GM21717 (cell line): ENCODE data around the gene CACNG4.

Experiments used
- ATAC-seq: cut with Tn5 transposase; IDR thresholded peaks from one replicate; pipeline ENCODE4 v1.9.1; 2021; ENCODE audit warnings: mild to moderate bottlenecking, moderate library complexity; ENCODE audit not compliant: unreplicated experiment

CACNG4 gene

GRCh38 chr17:66983414-66984021 lies 19.0 kb downstream of the CACNG4 start:
- ATAC-seq, result no peak

- no peak for ATAC-seq
Measured at GRCh38 chr17:66984730-66985129, 20.2 kb downstream of the CACNG4 start.

GRCh38 chr17:66985338-66986237 lies 21.1 kb downstream of the CACNG4 start:
- ATAC-seq, result peak; percentile 56

GRCh38 chr17:66986659-66987058 lies 22.2 kb downstream of the CACNG4 start:
- ATAC-seq, result no peak

GRCh38 chr17:66987059-66987616 lies 22.6 kb downstream of the CACNG4 start:
- ATAC-seq, result no peak

- no peak for ATAC-seq
Measured at GRCh38 chr17:66988069-66988798, 23.7 kb downstream of the CACNG4 start.

- ATAC-seq, result no peak
Measured at GRCh38 chr17:66989076-66989475, 24.6 kb downstream of the CACNG4 start.

- ATAC-seq, result no peak
Measured at GRCh38 chr17:66989579-66989978, 25.1 kb downstream of the CACNG4 start.

- no peak for ATAC-seq
Measured at GRCh38 chr17:66990047-66990446, 25.5 kb downstream of the CACNG4 start.

GRCh38 chr17:66992911-66993442 lies 28.5 kb downstream of the CACNG4 start:
- ATAC-seq, result no peak

GRCh38 chr17:66994361-66994760 lies 29.9 kb downstream of the CACNG4 start:
- no peak for ATAC-seq

GRCh38 chr17:66994930-66995535 lies 30.5 kb downstream of the CACNG4 start:
- no peak for ATAC-seq

- no peak for ATAC-seq
Measured at GRCh38 chr17:66995944-66996343, 31.4 kb downstream of the CACNG4 start.

- ATAC-seq, result no peak
Measured at GRCh38 chr17:66996926-66997325, 32.4 kb downstream of the CACNG4 start.

GRCh38 chr17:67003231-67003630 lies 38.7 kb downstream of the CACNG4 start:
- ATAC-seq, result no peak

GRCh38 chr17:67004181-67004580 lies 39.7 kb downstream of the CACNG4 start:
- no peak for ATAC-seq

- ATAC-seq, result no peak
Measured at GRCh38 chr17:67007266-67007665, 42.8 kb downstream of the CACNG4 start.

GRCh38 chr17:67008101-67008500 lies 43.6 kb downstream of the CACNG4 start:
- ATAC-seq, result no peak

- ATAC-seq, result no peak
Measured at GRCh38 chr17:67011527-67012175, 47.1 kb downstream of the CACNG4 start.

GRCh38 chr17:67013891-67014290 lies 49.4 kb downstream of the CACNG4 start:
- ATAC-seq, result no peak
